GM23338 (cell line): ENCODE results near the gene ARL13B. TPM values are rescaled to one million over a fixed set of nuclear protein-coding genes. Genes with fewer than 3 reads are reported as not detected.

ENCODE experiments used
- ATAC-seq: fragments of 200-7000 bp; cut with Tn5 transposase; 3 replicates; pipeline ENCODE4 v1.9.1; 2020
- DNase-seq: peaks from one replicate; pipeline ENCODE4 v3.0.0-alpha.2; 2015; ENCODE audit warnings: low spot score
- H2AFZ ChIP-seq: fragments of 200-600 bp; sonication (generic); 2 replicates; pipeline ENCODE4 v1.8.0; 2016; ENCODE audit warnings: antibody characterized with exemption, mild to moderate bottlenecking, moderate library complexity
- H3F3A ChIP-seq: fragments of 200-600 bp; sonication (generic); replicated peaks from 2 replicates; pipeline ENCODE4 v1.8.0; 2017; ENCODE audit warnings: antibody characterized with exemption, mixed run types, low read depth
- H3K27ac ChIP-seq: fragments of 200-600 bp; sonication (generic); 2 replicates; pipeline ENCODE4 v1.6.1; 2016; ENCODE audit warnings: low read depth
- H3K27me3 ChIP-seq: fragments of 200-600 bp; sonication (generic); 2 replicates; pipeline ENCODE4 v1.8.0; 2016; ENCODE audit warnings: mild to moderate bottlenecking, mixed run types, moderate library complexity; ENCODE audit not compliant: insufficient read depth
- H3K36me3 ChIP-seq: fragments of 200-600 bp; sonication (generic); 2 replicates; pipeline ENCODE4 v1.8.0; 2016; ENCODE audit warnings: mild to moderate bottlenecking; ENCODE audit not compliant: insufficient read depth
- H3K4me1 ChIP-seq: fragments of 200-600 bp; sonication (generic); 2 replicates; pipeline ENCODE4 v1.8.0; 2016; ENCODE audit warnings: mild to moderate bottlenecking, moderate library complexity; ENCODE audit not compliant: insufficient read depth
- H3K4me2 ChIP-seq: fragments of 200-600 bp; sonication (generic); 2 replicates; pipeline ENCODE4 v1.7.1; 2017; ENCODE audit warnings: mixed run types
- H3K4me3 ChIP-seq: fragments of 200-600 bp; sonication (generic); 2 replicates; pipeline ENCODE4 v1.6.1; 2016; ENCODE audit warnings: mixed run types
- H3K79me2 ChIP-seq: fragments of 200-600 bp; sonication (generic); replicated peaks from 2 replicates; pipeline ENCODE4 v1.8.0; 2017; ENCODE audit warnings: mild to moderate bottlenecking; ENCODE audit not compliant: insufficient read depth
- H3K9me2 ChIP-seq: fragments of 200-600 bp; sonication (generic); 2 replicates; pipeline ENCODE4 v1.8.0; 2017; ENCODE audit not compliant: insufficient read depth
- H4K20me1 ChIP-seq: fragments of 200-600 bp; sonication (generic); replicated peaks from 2 replicates; pipeline ENCODE4 v1.8.0; 2017; ENCODE audit warnings: mild to moderate bottlenecking; ENCODE audit not compliant: insufficient read depth
- H3K27ac Mint-ChIP-seq: 2 replicates; pipeline ENCODE4 v1.8.0; 2020; ENCODE audit warnings: inconsistent platforms, mild to moderate bottlenecking, moderate library complexity, mixed read lengths
- H3K27me3 Mint-ChIP-seq: 3 replicates; pipeline ENCODE4 v1.8.0; 2022; ENCODE audit warnings: low read depth, mild to moderate bottlenecking, moderate library complexity, mixed read lengths, inconsistent platforms; ENCODE audit not compliant: insufficient read depth, poor library complexity
- H3K36me3 Mint-ChIP-seq: 3 replicates; pipeline ENCODE4 v1.8.0; 2021; ENCODE audit warnings: low read depth, mild to moderate bottlenecking, inconsistent platforms, moderate library complexity, mixed read lengths
- H3K4me1 Mint-ChIP-seq: 3 replicates; pipeline ENCODE4 v1.8.0; 2020; ENCODE audit warnings: mild to moderate bottlenecking, inconsistent platforms, mixed read lengths
- H3K4me3 Mint-ChIP-seq: 3 replicates; pipeline ENCODE4 v1.8.0; 2021; ENCODE audit warnings: moderate library complexity, mild to moderate bottlenecking, inconsistent platforms, mixed read lengths
- H3K9me3 Mint-ChIP-seq: 3 replicates; pipeline ENCODE4 v1.8.0; 2020; ENCODE audit warnings: moderate library complexity, mild to moderate bottlenecking, inconsistent platforms, mixed read lengths
- CREB1 ChIP-seq: fragments of 250-450 bp; sonication (Bioruptor Pico); IDR thresholded peaks from 2 replicates; pipeline ENCODE4 v1.5.0; 2020; ENCODE audit warnings: low read depth, mild to moderate bottlenecking, moderate library complexity
- EZH2 ChIP-seq: fragments of 200-600 bp; sonication (generic); IDR thresholded peaks from one replicate; pipeline ENCODE4 v1.8.0; 2017; ENCODE audit warnings: antibody characterized with exemption, mild to moderate bottlenecking, low read depth; ENCODE audit not compliant: unreplicated experiment
- JUNB ChIP-seq: IDR thresholded peaks from one replicate; pipeline ENCODE4 v1.6.1; 2016; ENCODE audit warnings: antibody characterized with exemption; ENCODE audit not compliant: unreplicated experiment
- NANOG ChIP-seq: IDR thresholded peaks from 2 replicates; pipeline ENCODE4 v1.6.1; 2016; ENCODE audit warnings: antibody characterized with exemption, borderline replicate concordance
- POLR2AphosphoS5 ChIP-seq: IDR thresholded peaks from 2 replicates; pipeline ENCODE4 v1.6.1; 2016; ENCODE audit warnings: antibody characterized with exemption, low read depth
- STAT1 ChIP-seq: IDR thresholded peaks from one replicate; pipeline ENCODE4 v1.6.1; 2016; ENCODE audit warnings: antibody characterized with exemption; ENCODE audit not compliant: unreplicated experiment
- ZNF114 ChIP-seq: fragments of 250-450 bp; sonication (Bioruptor Pico); IDR thresholded peaks from 2 replicates; pipeline ENCODE4 v1.5.0; 2020; ENCODE audit warnings: mild to moderate bottlenecking, moderate library complexity
- ZNF331 ChIP-seq: fragments of 250-450 bp; sonication (Bioruptor Pico); IDR thresholded peaks from 2 replicates; pipeline ENCODE4 v1.5.0; 2020; ENCODE audit warnings: low read depth, mild to moderate bottlenecking, moderate library complexity
- polyA plus RNA-seq: library from polyadenylated mRNA; unstranded; fragments of >200 nt; fragmentation: Nextera tagmentation; extraction: Ambion mirVana; gene quantifications from 2 replicates; pipeline ENCODE4 v1.2.1, GENCODE V29; 2016
- total RNA-seq: library from RNA; depleted of rRNA; stranded (reverse); fragments of >200 nt; shearing (Covaris generic); gene quantifications from 2 replicates; pipeline ENCODE4 v1.2.3, GENCODE V29; 2014
- TF ChIP-seq, protein P1 (sequence below): IDR thresholded peaks from one replicate; pipeline ENCODE4 v1.6.1; 2018; ENCODE audit warnings: antibody characterized with exemption; ENCODE audit not compliant: unreplicated experiment
- TF ChIP-seq, protein P2 (sequence below): fragments of 250-450 bp; sonication (Bioruptor Pico); IDR thresholded peaks from 2 replicates; pipeline ENCODE4 v1.5.0; 2020; ENCODE audit warnings: mild to moderate bottlenecking, moderate library complexity
- TF ChIP-seq, protein P3 (sequence below): IDR thresholded peaks from 2 replicates; pipeline ENCODE4 v1.6.1; 2016; ENCODE audit warnings: antibody characterized with exemption
- TF ChIP-seq, protein P4 (sequence below), 2 experiments: fragments of 200-600 bp in 1 of 2; sonication (generic) in 1 of 2; conservative IDR thresholded peaks; 2 replicates each; pipeline versions ENCODE4 v1.5.1 to v1.6.1; 2016 to 2017; ENCODE audit warnings: antibody characterized with exemption in 2 of 2, low read depth in 2 of 2, mild to moderate bottlenecking in 2 of 2, moderate library complexity in 1 of 2

The ARL13B gene
- total and polyA plus RNA-seq, 2 experiments from 2014 or later = 7.9 to 17.1 TPM

DNA sequence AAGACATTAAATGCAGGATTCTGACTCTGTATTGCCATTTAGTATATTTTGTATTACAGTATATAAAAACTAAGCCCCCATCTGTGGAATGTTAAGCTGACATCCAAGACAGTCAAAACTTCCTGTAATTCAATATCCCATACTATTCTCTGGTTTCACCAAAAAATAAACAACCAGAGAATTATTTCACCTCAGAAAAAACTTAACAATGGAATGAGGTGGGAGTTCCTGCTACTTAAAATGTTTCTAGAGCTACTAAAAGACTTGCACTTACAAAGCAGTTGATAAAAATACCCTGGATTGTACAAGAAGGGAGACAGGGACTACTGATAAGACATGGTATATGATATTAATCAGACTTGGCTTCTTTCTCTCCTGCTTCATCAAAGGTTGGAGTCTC, 8.3 kb downstream of the ARL13B start:
- H3K4me3 ChIP-seq = no peak overlapping the region
- no peak for ATAC-seq
- no peaks in the 10 kb centered on the region for H3K27me3 Mint-ChIP-seq
- no peak overlapping the region; the same call in 1 of the 2 replicates for H3K27ac Mint-ChIP-seq
- H3K4me1 ChIP-seq = peaks cover 6% of the 10 kb centered on the region
- peaks cover 38% of the 10 kb centered on the region for H3K79me2 ChIP-seq
- no peaks in the 10 kb centered on the region for H3F3A ChIP-seq
- no peaks in the 10 kb centered on the region for H3K9me2 ChIP-seq
- H3K36me3 ChIP-seq = no peaks in the 10 kb centered on the region
- H3K4me2 ChIP-seq = no peak overlapping the region
- no peaks in the 10 kb centered on the region for H3K27me3 ChIP-seq
- no peak overlapping the region; the same call in 1 of the 2 replicates for H3K27ac ChIP-seq
- no peaks in the 10 kb centered on the region for H3K9me3 Mint-ChIP-seq
- TF ChIP-seq, protein P1, sequence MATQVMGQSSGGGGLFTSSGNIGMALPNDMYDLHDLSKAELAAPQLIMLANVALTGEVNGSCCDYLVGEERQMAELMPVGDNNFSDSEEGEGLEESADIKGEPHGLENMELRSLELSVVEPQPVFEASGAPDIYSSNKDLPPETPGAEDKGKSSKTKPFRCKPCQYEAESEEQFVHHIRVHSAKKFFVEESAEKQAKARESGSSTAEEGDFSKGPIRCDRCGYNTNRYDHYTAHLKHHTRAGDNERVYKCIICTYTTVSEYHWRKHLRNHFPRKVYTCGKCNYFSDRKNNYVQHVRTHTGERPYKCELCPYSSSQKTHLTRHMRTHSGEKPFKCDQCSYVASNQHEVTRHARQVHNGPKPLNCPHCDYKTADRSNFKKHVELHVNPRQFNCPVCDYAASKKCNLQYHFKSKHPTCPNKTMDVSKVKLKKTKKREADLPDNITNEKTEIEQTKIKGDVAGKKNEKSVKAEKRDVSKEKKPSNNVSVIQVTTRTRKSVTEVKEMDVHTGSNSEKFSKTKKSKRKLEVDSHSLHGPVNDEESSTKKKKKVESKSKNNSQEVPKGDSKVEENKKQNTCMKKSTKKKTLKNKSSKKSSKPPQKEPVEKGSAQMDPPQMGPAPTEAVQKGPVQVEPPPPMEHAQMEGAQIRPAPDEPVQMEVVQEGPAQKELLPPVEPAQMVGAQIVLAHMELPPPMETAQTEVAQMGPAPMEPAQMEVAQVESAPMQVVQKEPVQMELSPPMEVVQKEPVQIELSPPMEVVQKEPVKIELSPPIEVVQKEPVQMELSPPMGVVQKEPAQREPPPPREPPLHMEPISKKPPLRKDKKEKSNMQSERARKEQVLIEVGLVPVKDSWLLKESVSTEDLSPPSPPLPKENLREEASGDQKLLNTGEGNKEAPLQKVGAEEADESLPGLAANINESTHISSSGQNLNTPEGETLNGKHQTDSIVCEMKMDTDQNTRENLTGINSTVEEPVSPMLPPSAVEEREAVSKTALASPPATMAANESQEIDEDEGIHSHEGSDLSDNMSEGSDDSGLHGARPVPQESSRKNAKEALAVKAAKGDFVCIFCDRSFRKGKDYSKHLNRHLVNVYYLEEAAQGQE = no peak
- no peak for TF ChIP-seq JUNB
- no peak for TF ChIP-seq STAT1
- TF ChIP-seq, protein P2, sequence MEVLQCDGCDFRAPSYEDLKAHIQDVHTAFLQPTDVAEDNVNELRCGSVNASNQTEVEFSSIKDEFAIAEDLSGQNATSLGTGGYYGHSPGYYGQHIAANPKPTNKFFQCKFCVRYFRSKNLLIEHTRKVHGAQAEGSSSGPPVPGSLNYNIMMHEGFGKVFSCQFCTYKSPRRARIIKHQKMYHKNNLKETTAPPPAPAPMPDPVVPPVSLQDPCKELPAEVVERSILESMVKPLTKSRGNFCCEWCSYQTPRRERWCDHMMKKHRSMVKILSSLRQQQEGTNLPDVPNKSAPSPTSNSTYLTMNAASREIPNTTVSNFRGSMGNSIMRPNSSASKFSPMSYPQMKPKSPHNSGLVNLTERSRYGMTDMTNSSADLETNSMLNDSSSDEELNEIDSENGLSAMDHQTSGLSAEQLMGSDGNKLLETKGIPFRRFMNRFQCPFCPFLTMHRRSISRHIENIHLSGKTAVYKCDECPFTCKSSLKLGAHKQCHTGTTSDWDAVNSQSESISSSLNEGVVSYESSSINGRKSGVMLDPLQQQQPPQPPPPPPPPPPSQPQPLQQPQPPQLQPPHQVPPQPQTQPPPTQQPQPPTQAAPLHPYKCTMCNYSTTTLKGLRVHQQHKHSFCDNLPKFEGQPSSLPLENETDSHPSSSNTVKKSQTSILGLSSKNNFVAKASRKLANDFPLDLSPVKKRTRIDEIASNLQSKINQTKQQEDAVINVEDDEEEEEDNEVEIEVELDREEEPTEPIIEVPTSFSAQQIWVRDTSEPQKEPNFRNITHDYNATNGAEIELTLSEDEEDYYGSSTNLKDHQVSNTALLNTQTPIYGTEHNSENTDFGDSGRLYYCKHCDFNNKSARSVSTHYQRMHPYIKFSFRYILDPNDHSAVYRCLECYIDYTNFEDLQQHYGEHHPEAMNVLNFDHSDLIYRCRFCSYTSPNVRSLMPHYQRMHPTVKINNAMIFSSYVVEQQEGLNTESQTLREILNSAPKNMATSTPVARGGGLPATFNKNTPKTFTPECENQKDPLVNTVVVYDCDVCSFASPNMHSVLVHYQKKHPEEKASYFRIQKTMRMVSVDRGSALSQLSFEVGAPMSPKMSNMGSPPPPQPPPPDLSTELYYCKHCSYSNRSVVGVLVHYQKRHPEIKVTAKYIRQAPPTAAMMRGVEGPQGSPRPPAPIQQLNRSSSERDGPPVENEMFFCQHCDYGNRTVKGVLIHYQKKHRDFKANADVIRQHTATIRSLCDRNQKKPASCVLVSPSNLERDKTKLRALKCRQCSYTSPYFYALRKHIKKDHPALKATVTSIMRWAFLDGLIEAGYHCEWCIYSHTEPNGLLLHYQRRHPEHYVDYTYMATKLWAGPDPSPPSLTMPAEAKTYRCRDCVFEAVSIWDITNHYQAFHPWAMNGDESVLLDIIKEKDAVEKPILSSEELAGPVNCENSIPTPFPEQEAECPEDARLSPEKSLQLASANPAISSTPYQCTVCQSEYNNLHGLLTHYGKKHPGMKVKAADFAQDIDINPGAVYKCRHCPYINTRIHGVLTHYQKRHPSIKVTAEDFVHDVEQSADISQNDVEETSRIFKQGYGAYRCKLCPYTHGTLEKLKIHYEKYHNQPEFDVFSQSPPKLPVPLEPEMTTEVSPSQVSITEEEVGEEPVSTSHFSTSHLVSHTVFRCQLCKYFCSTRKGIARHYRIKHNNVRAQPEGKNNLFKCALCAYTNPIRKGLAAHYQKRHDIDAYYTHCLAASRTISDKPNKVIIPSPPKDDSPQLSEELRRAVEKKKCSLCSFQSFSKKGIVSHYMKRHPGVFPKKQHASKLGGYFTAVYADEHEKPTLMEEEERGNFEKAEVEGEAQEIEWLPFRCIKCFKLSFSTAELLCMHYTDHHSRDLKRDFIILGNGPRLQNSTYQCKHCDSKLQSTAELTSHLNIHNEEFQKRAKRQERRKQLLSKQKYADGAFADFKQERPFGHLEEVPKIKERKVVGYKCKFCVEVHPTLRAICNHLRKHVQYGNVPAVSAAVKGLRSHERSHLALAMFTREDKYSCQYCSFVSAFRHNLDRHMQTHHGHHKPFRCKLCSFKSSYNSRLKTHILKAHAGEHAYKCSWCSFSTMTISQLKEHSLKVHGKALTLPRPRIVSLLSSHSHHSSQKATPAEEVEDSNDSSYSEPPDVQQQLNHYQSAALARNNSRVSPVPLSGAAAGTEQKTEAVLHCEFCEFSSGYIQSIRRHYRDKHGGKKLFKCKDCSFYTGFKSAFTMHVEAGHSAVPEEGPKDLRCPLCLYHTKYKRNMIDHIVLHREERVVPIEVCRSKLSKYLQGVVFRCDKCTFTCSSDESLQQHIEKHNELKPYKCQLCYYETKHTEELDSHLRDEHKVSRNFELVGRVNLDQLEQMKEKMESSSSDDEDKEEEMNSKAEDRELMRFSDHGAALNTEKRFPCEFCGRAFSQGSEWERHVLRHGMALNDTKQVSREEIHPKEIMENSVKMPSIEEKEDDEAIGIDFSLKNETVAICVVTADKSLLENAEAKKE (CRISPR knock-in tag) = no peak
- no peak for TF ChIP-seq EZH2
- TF ChIP-seq, protein P3, sequence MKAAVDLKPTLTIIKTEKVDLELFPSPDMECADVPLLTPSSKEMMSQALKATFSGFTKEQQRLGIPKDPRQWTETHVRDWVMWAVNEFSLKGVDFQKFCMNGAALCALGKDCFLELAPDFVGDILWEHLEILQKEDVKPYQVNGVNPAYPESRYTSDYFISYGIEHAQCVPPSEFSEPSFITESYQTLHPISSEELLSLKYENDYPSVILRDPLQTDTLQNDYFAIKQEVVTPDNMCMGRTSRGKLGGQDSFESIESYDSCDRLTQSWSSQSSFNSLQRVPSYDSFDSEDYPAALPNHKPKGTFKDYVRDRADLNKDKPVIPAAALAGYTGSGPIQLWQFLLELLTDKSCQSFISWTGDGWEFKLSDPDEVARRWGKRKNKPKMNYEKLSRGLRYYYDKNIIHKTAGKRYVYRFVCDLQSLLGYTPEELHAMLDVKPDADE = no peak
- TF ChIP-seq ZNF114 (CRISPR knock-in tag) = no peak
- TF ChIP-seq CREB1 (CRISPR knock-in tag) = no peak
- no peak for TF ChIP-seq ZNF331 (CRISPR knock-in tag)
- no peak for TF ChIP-seq NANOG
- TF ChIP-seq, protein P4, sequence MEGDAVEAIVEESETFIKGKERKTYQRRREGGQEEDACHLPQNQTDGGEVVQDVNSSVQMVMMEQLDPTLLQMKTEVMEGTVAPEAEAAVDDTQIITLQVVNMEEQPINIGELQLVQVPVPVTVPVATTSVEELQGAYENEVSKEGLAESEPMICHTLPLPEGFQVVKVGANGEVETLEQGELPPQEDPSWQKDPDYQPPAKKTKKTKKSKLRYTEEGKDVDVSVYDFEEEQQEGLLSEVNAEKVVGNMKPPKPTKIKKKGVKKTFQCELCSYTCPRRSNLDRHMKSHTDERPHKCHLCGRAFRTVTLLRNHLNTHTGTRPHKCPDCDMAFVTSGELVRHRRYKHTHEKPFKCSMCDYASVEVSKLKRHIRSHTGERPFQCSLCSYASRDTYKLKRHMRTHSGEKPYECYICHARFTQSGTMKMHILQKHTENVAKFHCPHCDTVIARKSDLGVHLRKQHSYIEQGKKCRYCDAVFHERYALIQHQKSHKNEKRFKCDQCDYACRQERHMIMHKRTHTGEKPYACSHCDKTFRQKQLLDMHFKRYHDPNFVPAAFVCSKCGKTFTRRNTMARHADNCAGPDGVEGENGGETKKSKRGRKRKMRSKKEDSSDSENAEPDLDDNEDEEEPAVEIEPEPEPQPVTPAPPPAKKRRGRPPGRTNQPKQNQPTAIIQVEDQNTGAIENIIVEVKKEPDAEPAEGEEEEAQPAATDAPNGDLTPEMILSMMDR (conservative IDR thresholded peaks at IDR 0.05; ENCODE audit: low read depth in 2 of 2) = no peak
- TF ChIP-seq POLR2AphosphoS5 = no peak
- no peaks in the 10 kb centered on the region for H3K36me3 Mint-ChIP-seq
- H3K4me3 Mint-ChIP-seq = no peak overlapping the region
- DNase-seq = no peak
- no peak overlapping the region for H2AFZ ChIP-seq
- H4K20me1 ChIP-seq = peaks cover 3% of the 10 kb centered on the region; the same call in 1 of the 2 replicates
- 0 out of 3 replicates have a peak, but pooled peaks cover 3% of the 10 kb centered on the region for H3K4me1 Mint-ChIP-seq
